ENCODE results near the gene OAS2. TPM values are rescaled to one million over a fixed set of nuclear protein-coding genes. Genes with fewer than 3 reads are reported as not detected.
A peak's percentile ranks its signal among the peaks of the same experiment; 100 is the strongest.
"Not testable (repeated sequence)": the region's sequence is repeated elsewhere in the genome, so short reads cannot be mapped to it uniquely, and the experiment has no call there.

Gene OAS2
- total RNA-seq, 2 donors from 2014 or later, result 6.0 to 6.8 TPM

- H3K4me1 ChIP-seq, result no peaks in the 10 kb centered on the region
- no peak for DNase-seq (ENCODE audit: low spot score)
- H3K4me3 ChIP-seq, result no peak overlapping the region
- no peaks in the 10 kb centered on the region for H3K27me3 ChIP-seq
- no peak for TF ChIP-seq CTCF (IDR thresholded peaks at IDR 0.05)
- H3K9me3 ChIP-seq, result peaks cover 0 to 8% of the 10 kb centered on the region in 2 donors
- H3K36me3 ChIP-seq, result peaks cover 10% of the 10 kb centered on the region
- H3K27ac ChIP-seq, result no peak overlapping the region
These were observed 9.9 kb downstream of the OAS2 start for GRCh38 chr12:112988224-112988623.

DNA sequence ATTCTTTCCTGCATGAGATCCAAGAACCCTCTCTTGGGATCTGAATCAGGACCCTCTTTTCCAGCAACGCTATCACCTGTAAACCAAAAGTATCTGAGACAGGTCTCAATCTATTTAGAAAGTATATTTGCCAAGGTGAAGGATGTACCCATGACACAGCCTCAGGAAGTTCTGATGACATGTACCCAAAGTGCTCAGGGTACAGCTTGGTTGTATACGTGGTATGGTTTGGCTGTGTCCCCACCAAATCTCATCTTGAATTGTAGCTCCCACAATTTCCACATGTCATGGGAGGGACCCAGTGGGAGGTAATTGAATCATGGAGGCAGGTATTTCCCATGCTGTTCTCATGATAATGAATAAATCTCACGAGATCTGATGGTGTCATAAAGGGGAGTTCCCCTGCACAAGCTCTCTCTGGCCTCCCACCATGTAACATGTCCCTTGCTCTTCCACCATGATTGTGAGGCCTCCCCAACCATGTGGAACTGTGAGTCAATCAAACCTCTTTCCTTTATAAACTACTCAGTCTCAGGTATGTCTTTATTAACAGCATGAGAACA, 10.6 kb downstream of the OAS2 start:
- not testable (repeated sequence) for DNase-seq (ENCODE audit: low spot score); H3K36me3 ChIP-seq; H3K9me3 ChIP-seq; H3K27ac ChIP-seq; H3K4me3 ChIP-seq; H3K27me3 ChIP-seq; H3K4me1 ChIP-seq

DNA sequence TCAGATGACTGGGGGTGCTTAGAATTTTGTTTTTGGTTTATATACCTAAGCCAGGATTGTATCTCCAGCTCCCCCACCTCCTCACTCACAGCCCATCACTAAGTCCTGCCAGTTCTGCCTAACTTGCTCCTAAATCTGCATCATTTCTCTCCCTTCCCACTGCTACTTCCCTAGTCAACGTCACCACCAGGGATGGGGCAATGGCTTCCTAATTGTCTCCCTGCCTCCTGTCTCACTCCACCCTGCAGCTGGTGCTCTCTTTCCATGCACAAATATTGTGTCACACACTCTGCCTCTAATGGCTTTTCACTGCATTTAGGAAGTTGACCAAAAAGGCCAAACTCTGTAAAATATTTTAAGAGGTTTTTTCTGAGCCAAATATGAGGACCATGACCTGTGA, 11.5 kb downstream of the OAS2 start:
- Histone ChIP-seq H3K27me3 (no peaks in the 10 kb centered on the region), H3K4me3 (no peak overlapping the region), H3K36me3 (peaks cover 10% of the 10 kb centered on the region), H3K4me1 (no peaks in the 10 kb centered on the region), H3K27ac (no peak overlapping the region), H3K9me3 (peaks cover 0 to 4% of the 10 kb centered on the region in 2 donors)
- no peak for TF ChIP-seq CTCF (IDR thresholded peaks at IDR 0.05)
- DNase-seq (ENCODE audit: low spot score), result no peak

DNA sequence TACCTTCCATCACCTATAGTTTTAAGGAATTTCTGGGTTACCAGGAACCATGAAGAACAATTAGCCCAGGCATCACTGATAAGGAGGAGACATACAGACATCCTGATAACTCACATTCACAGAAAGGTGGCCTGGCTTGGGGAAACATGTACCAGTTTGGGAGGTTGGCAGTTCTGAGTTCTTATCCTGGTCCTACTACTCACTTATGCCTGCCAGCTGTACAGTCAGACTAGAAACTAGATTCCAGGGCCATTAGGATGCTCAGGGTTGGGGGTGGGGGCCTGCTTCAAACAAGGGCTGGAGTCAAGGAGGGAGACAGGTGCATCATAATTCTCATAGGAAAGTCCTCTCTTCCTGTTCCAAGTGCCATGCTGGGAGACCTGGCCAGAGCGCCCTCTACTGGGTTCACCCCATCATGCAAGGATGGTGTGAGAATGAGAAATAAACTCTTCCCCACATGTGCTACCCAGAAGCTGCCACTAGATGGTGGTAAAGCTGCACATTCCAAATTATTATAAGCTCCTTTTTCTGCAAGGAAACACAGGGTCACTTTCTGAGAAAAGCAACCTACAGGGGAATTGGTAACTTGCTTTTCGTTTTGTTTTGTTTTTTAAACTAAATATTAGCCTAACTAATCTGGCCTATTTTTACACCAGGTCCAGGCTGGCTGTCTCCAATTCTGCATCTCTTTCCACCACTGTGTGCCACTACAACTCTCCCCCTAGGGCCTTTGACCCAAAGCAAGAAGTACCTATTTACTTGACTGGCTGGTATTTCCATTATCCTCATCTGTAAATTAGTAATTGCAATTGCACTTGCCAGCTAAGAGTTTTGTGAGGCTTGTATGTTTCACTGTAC, 14.5 kb downstream of the OAS2 start:
- peaks cover 0 to 3% of the 10 kb centered on the region in 2 donors for H3K9me3 ChIP-seq
- peak; percentile 68 for DNase-seq (ENCODE audit: low spot score)
- TF ChIP-seq CTCF (IDR thresholded peaks at IDR 0.05), result peak; percentile 81 to 83
- no peaks in the 10 kb centered on the region for H3K4me1 ChIP-seq
- no peaks in the 10 kb centered on the region for H3K27me3 ChIP-seq
- H3K36me3 ChIP-seq, result peaks cover 9% of the 10 kb centered on the region
- H3K4me3 ChIP-seq, result no peak overlapping the region
- no peak overlapping the region for H3K27ac ChIP-seq

- H3K4me1 ChIP-seq, result no peaks in the 10 kb centered on the region
- peaks cover 19% of the 10 kb centered on the region for H3K36me3 ChIP-seq
- no peak overlapping the region for H3K4me3 ChIP-seq
- TF ChIP-seq CTCF (IDR thresholded peaks at IDR 0.05), result no peak
- no peak for DNase-seq (ENCODE audit: low spot score)
- peaks cover 0 to 12% of the 10 kb centered on the region in 2 donors for H3K9me3 ChIP-seq
- no peak overlapping the region for H3K27ac ChIP-seq
- H3K27me3 ChIP-seq, result no peaks in the 10 kb centered on the region
These were observed 16.7 kb downstream of the OAS2 start for GRCh38 chr12:112995008-112995407.

DNA sequence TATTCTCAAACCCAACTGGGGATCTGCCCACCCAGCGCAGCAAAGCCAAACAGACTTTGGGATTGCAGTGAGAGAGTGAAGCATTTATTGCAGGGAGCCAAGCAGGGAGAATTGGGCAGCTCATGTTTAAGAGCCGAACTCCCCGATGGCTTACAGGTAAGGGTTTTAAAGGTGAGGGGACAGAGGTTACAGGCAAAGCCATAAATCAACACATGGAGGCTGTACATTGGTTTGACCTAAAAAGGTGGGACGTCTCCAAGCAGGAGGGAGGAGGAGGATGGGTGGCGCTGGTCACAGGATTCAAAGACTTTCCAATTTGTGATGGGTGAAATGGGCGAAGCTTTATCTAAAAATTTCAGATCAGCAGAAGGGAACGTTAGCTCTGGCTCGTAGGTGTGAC, 18.2 kb downstream of the OAS2 start:
- Histone ChIP-seq H3K9me3 (peaks cover 0 to 12% of the 10 kb centered on the region in 2 donors), H3K4me1 (no peaks in the 10 kb centered on the region), H3K36me3 (peaks cover 19% of the 10 kb centered on the region), H3K27me3 (no peaks in the 10 kb centered on the region), H3K27ac (no peak overlapping the region), H3K4me3 (no peak overlapping the region)
- no peak for TF ChIP-seq CTCF (IDR thresholded peaks at IDR 0.05)
- DNase-seq (ENCODE audit: low spot score), result no peak
